WTC11 (cell line): ENCODE measurements around the gene FAM136A.
"Not testable (repeated sequence)": the region's sequence is repeated elsewhere in the genome, so short reads cannot be mapped to it uniquely, and the experiment has no call there.

Source experiments
- CTCF ChIP-seq: fragments of 200-600 bp; IDR thresholded peaks from 2 replicates; pipeline ENCODE4 v1.8.0; 2022; ENCODE audit warnings: antibody characterized with exemption
- FOXP1 ChIP-seq: sonication (generic); formaldehyde crosslinking; IDR thresholded peaks from 2 replicates; pipeline ENCODE4 v1.8.0; 2022; ENCODE audit warnings: missing genetic modification reagents, mild to moderate bottlenecking, moderate library complexity, borderline replicate concordance
- GABPB1 ChIP-seq: sonication (generic); formaldehyde crosslinking; IDR thresholded peaks from 2 replicates; pipeline ENCODE4 v1.8.1; 2023; ENCODE audit warnings: mild to moderate bottlenecking, missing genetic modification reagents
- KAT7 ChIP-seq: sonication (generic); formaldehyde crosslinking; IDR thresholded peaks from 2 replicates; pipeline ENCODE4 v1.8.1; 2023; ENCODE audit warnings: missing genetic modification reagents, mild to moderate bottlenecking, borderline replicate concordance
- MAX ChIP-seq: sonication (generic); formaldehyde crosslinking; IDR thresholded peaks from 2 replicates; pipeline ENCODE4 v1.8.0; 2022; ENCODE audit warnings: mild to moderate bottlenecking, missing genetic modification reagents
- PRDM15 ChIP-seq: sonication (generic); formaldehyde crosslinking; IDR thresholded peaks from 2 replicates; pipeline ENCODE4 v1.8.0; 2022; ENCODE audit warnings: missing genetic modification reagents
- SP1 ChIP-seq: sonication (generic); formaldehyde crosslinking; conservative IDR thresholded peaks from 2 replicates; pipeline ENCODE4 v1.8.1; 2022; ENCODE audit warnings: missing genetic modification reagents
- TEAD1 ChIP-seq: sonication (generic); formaldehyde crosslinking; IDR thresholded peaks from 2 replicates; pipeline ENCODE4 v1.8.0; 2022; ENCODE audit warnings: mild to moderate bottlenecking, missing genetic modification reagents

GRCh38 chr2:70266925-70267324, 34.9 kb downstream of the FAM136A start:
- TF ChIP-seq CTCF; MAX; FOXP1 (CRISPR knock-in tag); SP1; KAT7 (CRISPR knock-in tag); GABPB1; PRDM15 (CRISPR knock-in tag); TEAD1 (CRISPR knock-in tag): not testable (repeated sequence)
